MV-4-11 (cell line): ENCODE results near the gene CXCR5.

ENCODE experiments used
- DNase-seq: peaks from one replicate; lab custom pipeline; 2025; lab: John Stamatoyannopoulos, UW

CXCR5 gene

DNA sequence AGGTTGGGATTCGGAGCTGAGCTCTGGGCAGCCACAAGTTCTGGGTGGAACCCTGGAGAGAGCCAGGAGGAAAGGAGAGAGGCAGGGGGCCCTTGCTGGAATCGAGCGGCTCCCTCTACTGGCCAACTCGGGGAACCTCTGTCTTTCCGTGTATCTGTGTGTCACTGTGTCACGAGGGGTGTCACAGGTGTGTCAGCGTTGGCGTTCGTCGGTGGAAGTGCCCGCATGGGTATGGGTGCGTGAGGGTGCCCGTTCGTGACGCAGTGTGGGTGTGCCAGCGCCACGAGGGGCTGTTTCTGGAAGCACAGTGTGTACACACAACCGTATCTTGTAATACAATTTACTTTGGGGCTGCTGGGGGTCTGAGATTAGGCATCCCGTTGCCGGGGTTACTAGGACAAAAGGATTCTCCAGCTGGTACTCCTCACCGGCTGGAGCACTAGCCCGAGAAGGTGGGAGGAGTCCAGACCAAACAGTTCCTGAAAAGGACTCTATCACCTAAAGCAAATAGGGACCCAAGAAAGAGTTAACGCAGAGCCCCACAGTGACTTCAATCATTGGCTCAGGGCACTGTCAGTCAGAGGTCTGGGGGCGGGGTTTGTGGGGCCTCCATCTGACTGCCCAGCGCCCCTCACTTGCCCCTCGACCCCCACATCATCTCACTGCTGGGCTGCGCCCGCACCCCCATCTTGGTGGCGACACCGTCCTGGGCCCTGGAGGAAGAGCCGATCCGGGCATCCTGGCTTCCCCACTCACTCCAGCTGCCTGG lies 44.6 kb downstream of the CXCR5 start:
- DNase-seq = peak; percentile 80

DNA sequence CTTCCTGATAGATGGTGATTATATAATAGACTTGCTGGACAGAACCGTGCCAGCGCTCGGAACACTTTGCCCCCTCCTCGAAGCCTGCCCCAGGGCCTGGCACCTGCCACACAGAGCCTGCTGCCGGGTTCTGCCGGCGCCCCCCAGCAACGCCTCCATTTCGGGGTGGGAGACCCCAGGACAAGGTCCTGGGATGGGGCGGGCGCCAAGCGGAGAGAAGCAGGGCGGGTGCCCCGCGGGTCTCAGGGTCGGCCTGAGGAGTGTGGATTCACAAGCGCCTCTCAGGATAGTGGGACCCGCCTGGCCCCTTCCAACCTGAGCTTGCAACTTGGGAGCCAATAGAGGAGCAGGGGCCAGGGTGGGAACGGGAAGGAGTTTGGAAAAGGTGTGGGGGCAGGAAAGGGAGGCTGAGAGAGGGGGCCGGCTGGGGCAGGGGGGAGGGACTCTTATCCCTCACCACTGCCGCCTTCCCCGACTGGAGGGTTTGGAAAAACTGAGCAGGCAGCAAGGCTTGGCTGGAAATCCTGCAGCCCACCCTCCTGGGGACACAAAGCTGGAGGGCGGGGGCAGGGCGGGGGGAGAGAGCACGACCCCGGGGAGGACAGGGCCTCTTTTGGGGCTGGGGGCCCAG lies 45.3 kb downstream of the CXCR5 start:
- no peak for DNase-seq

- peak; percentile 68 for DNase-seq
Measured at GRCh38 chr11:118929501-118930093, 45.9 kb downstream of the CXCR5 start.

- peak; percentile 54 for DNase-seq
Measured at GRCh38 chr11:118930094-118930712, 46.5 kb downstream of the CXCR5 start.

- no peak for DNase-seq
Measured at GRCh38 chr11:118931571-118931970, 47.9 kb downstream of the CXCR5 start.

DNA sequence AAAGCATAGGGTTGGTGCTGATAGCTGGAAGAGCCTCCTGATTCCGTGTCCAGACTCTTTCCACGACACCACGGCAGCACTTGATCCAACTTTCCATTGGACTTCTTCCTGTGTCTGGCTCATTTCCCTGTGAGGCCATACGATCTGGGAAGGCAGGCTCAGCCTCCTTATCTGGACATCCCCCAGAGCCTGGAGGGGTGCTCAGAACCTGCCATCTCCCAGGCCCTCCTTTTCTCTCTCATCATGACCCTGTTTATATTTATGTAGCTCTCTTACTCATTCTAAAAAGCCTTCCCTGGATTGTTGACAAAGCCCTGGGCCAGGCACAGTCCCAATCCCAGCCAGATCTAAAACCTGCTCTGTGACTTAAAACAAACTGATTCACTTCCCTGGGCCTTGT lies 49.8 kb downstream of the CXCR5 start:
- no peak for DNase-seq

- no peak for DNase-seq
Measured at GRCh38 chr11:118935376-118935775, 51.7 kb downstream of the CXCR5 start.

DNA sequence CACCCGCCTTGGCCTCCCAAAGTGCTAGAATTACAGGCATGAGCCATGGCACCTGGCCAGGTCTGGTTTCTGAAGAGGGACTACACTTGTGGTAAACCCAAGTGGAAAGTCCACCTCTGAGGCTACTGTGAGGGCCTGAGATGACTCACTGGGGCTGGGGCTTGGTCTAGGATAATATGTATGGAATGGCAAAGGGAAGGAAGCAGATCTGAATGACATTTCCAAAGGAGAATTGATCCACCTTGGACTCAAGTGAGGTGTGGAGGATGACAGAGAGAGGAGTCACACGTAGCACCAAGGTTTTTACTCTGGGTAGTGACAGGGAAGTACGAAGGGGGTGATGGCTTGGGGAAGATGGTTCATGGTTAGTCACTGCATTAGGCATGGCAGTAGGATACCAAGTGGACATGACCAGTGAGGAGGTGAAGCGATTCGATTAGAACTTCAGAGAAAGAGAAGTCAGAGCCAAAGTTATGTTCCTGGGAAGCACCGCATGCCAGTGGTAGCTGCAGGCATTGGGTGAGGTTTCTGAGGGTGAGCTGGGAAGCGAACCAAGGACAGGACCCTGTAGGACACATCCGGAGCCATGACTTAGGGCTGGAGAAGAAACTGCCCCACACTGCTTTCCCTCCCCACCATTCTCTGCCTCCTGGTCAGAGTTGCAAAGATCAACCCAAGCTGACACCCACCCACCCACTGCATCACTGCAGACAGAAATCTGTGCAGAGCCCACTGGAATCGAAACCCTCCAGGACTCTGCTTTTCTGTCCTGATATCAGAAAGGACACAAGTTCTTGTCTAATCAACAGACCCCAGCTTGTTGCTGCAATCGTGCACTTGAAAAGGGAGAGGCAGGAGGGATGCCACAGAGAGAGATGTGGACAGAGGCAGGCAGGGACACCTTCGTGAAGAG lies 55.1 kb downstream of the CXCR5 start:
- no peak for DNase-seq

DNA sequence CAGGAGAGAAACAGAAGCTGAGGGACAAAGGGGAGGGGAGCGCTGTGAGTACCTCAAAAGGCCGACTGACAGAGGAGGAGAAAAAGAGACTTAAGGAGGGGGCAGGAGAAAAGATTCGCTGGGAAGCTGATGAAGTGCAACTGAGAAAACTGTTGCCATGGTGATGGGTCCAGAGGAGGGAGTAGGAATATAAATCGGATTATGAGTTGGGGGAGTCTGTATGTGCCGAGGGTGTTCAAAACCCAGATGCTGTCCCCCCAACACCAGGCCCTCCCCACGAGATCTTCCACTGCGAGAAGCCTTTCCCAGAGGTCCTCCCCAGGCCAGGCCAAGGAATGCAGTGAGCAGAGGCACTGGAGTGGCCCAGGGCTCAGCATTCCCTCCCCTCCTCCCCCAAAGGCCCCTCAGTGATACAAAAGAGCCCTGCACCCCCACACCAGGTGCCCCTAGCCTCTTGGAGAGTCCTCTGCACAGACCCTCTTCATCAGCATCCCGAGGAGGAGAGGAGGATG lies 55.8 kb downstream of the CXCR5 start:
- no peak for DNase-seq

DNA sequence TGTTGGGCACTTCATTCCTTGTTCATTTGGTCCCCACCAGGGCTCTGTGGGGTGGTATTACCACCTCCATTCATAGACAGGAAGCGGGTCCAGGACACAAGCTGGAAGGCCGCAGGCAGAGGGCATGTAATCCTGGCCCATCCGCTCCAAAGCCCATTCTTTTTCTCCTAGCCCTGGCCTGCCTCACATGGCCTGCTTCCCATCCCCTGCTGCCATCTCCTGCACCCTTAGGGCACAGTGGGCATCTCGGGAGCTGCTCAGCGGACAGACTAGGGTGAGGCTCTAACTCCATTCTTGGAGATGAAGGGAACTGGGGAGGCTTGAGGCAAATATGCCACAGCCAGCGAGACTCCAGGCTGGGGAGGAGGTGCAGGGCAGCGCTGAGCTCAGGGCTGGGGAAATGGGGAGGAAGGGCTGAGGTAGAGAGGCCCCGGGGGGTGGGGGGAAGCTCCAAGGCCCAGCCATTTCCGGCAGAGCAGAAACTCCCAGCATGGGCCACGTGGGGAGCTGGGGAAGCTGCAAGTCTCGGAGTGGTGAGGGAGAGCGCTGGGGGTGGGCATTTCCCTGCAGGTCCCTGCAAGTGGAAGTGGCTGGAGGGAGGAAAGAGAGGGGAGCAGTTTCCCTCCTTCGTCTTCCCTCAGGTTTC lies 56.4 kb downstream of the CXCR5 start:
- DNase-seq = peak; percentile 44

GRCh38 chr11:118947091-118947490 lies 63.4 kb downstream of the CXCR5 start:
- DNase-seq = no peak
